Measurements from ENCODE around the gene ALG13.
"Not testable (repeated sequence)": the region's sequence is repeated elsewhere in the genome, so short reads cannot be mapped to it uniquely, and the experiment has no call there.

The ALG13 gene

GRCh38 chrX:111680988-111681779 is at the start of gene ALG13:
ALG13 (plus strand) TSS chrX:111681170; CDS start chrX:111681219, 49 bp downstream.
- peak; percentile 88 for DNase-seq (ENCODE audit: low read depth)

- no peak for DNase-seq (ENCODE audit: low read depth)
Observed at GRCh38 chrX:111634823-111635729, 45.9 kb upstream of the ALG13 start.

- no peak for DNase-seq (ENCODE audit: low read depth)
Observed at GRCh38 chrX:111641969-111642368, 39.0 kb upstream of the ALG13 start.

- not testable (repeated sequence) for DNase-seq (ENCODE audit: low read depth)
Observed at GRCh38 chrX:111645165-111645564, 35.8 kb upstream of the ALG13 start.

- no peak for DNase-seq (ENCODE audit: low read depth)
Observed at GRCh38 chrX:111645607-111646006, 35.4 kb upstream of the ALG13 start.

- no peak for DNase-seq (ENCODE audit: low read depth)
Observed at GRCh38 chrX:111646515-111646914, 34.5 kb upstream of the ALG13 start.

GRCh38 chrX:111648802-111649201 is 32.2 kb upstream of the ALG13 start:
- DNase-seq (ENCODE audit: low read depth), result no peak

- DNase-seq (ENCODE audit: low read depth), result no peak
Observed at GRCh38 chrX:111649638-111650037, 31.3 kb upstream of the ALG13 start.

GRCh38 chrX:111650845-111651244 is 30.1 kb upstream of the ALG13 start:
- no peak for DNase-seq (ENCODE audit: low read depth)

GRCh38 chrX:111652719-111653118 is 28.3 kb upstream of the ALG13 start:
- DNase-seq (ENCODE audit: low read depth), result no peak

GRCh38 chrX:111661241-111661640 is 19.7 kb upstream of the ALG13 start:
- DNase-seq (ENCODE audit: low read depth), result no peak

GRCh38 chrX:111662292-111662691 is 18.7 kb upstream of the ALG13 start:
- no peak for DNase-seq (ENCODE audit: low read depth)

GRCh38 chrX:111671668-111672067 is 9.3 kb upstream of the ALG13 start:
- no peak for DNase-seq (ENCODE audit: low read depth)

- DNase-seq (ENCODE audit: low read depth), result no peak
Observed at GRCh38 chrX:111687305-111687704, 6.3 kb downstream of the ALG13 start.

GRCh38 chrX:111695297-111695880 is 14.4 kb downstream of the ALG13 start:
- no peak for DNase-seq (ENCODE audit: low read depth)

GRCh38 chrX:111719426-111720210 is 38.6 kb downstream of the ALG13 start:
- no peak for DNase-seq (ENCODE audit: low read depth)

GRCh38 chrX:111728096-111728495 is 47.1 kb downstream of the ALG13 start:
- no peak for DNase-seq (ENCODE audit: low read depth)

- no peak for DNase-seq (ENCODE audit: low read depth)
Observed at GRCh38 chrX:111731351-111731750, 50.4 kb downstream of the ALG13 start.

GRCh38 chrX:111736571-111736970 is 55.6 kb downstream of the ALG13 start:
- no peak for DNase-seq (ENCODE audit: low read depth)

GRCh38 chrX:111742018-111742417 is 61.0 kb downstream of the ALG13 start:
- DNase-seq (ENCODE audit: low read depth), result no peak

- no peak for DNase-seq (ENCODE audit: low read depth)
Observed at GRCh38 chrX:111743316-111743715, 62.3 kb downstream of the ALG13 start.

GRCh38 chrX:111756486-111756885 is 75.5 kb downstream of the ALG13 start:
- no peak for DNase-seq (ENCODE audit: low read depth)

All from ELR (cell line).